GM23248 (cell line): ENCODE measurements around the gene RPF1. TPM values are rescaled to one million over a fixed set of nuclear protein-coding genes. Genes with fewer than 3 reads are reported as not detected.

Source experiments
- DNase-seq: peaks from one replicate; pipeline ENCODE4 v3.0.0-alpha.2; 2015
- H2AFZ ChIP-seq: fragments of 200-600 bp; sonication (generic); 2 replicates; pipeline ENCODE4 v1.6.1; 2016; ENCODE audit warnings: antibody characterized with exemption
- H3F3A ChIP-seq: fragments of 200-600 bp; sonication (generic); 2 replicates; pipeline ENCODE4 v1.6.1; 2016; ENCODE audit warnings: mild to moderate bottlenecking, antibody characterized with exemption, mixed run types; ENCODE audit not compliant: insufficient read depth
- H3K27ac ChIP-seq: fragments of 200-600 bp; sonication (generic); 2 replicates; pipeline ENCODE4 v1.5.1; 2016; ENCODE audit warnings: mild to moderate bottlenecking
- H3K27me3 ChIP-seq: fragments of 200-600 bp; sonication (generic); replicated peaks from 2 replicates; pipeline ENCODE4 v1.6.1; 2016; ENCODE audit warnings: mild to moderate bottlenecking; ENCODE audit not compliant: insufficient read depth
- H3K36me3 ChIP-seq: fragments of 200-600 bp; sonication (generic); 2 replicates; pipeline ENCODE4 v1.6.1; 2016; ENCODE audit warnings: low read depth, mild to moderate bottlenecking
- H3K4me1 ChIP-seq: fragments of 200-600 bp; sonication (generic); 2 replicates; pipeline ENCODE4 v1.6.1; 2016; ENCODE audit warnings: mild to moderate bottlenecking; ENCODE audit not compliant: insufficient read depth
- H3K4me2 ChIP-seq: fragments of 200-600 bp; sonication (generic); one replicate; pipeline ENCODE4 v1.6.1; 2016; ENCODE audit warnings: mild to moderate bottlenecking; ENCODE audit not compliant: unreplicated experiment
- H3K4me3 ChIP-seq: fragments of 200-600 bp; sonication (generic); 2 replicates; pipeline ENCODE4 v1.5.1; 2016; ENCODE audit warnings: mild to moderate bottlenecking
- H3K79me2 ChIP-seq: fragments of 200-600 bp; sonication (generic); 2 replicates; pipeline ENCODE4 v1.6.1; 2016; ENCODE audit warnings: mild to moderate bottlenecking; ENCODE audit not compliant: insufficient read depth
- H3K9ac ChIP-seq: fragments of 200-600 bp; sonication (generic); 2 replicates; pipeline ENCODE4 v1.6.1; 2016; ENCODE audit warnings: mild to moderate bottlenecking
- H3K9me2 ChIP-seq: fragments of 200-600 bp; sonication (generic); 2 replicates; pipeline ENCODE4 v1.6.1; 2016; ENCODE audit warnings: mixed run types, mild to moderate bottlenecking, moderate library complexity; ENCODE audit not compliant: insufficient read depth
- H3K9me3 ChIP-seq: fragments of 200-600 bp; sonication (generic); one replicate; pipeline ENCODE4 v1.6.1; 2017; ENCODE audit warnings: low read depth
- H4K20me1 ChIP-seq: fragments of 200-600 bp; sonication (generic); 2 replicates; pipeline ENCODE4 v1.6.0; 2016; ENCODE audit not compliant: insufficient read depth
- EZH2 ChIP-seq: fragments of 200-600 bp; sonication (generic); IDR thresholded peaks from 2 replicates; pipeline ENCODE4 v1.6.1; 2018; ENCODE audit warnings: antibody characterized with exemption, mild to moderate bottlenecking; ENCODE audit not compliant: insufficient read depth, poor library complexity, severe bottlenecking
- EZH2phosphoT487 ChIP-seq: fragments of 200-600 bp; sonication (generic); IDR thresholded peaks from 2 replicates; pipeline ENCODE4 v1.6.1; 2018; ENCODE audit warnings: antibody characterized with exemption, moderate library complexity, mild to moderate bottlenecking, low read depth; ENCODE audit not compliant: insufficient read depth
- WGBS, 2 experiments: methylation state at CpG; one replicate each; pipeline ENCODE4 v1.1.6; 2015 to 2017; ENCODE audit warnings: low lambda C conversion rate in 2 of 2, low coverage in 1 of 2; ENCODE audit errors: missing lambda C conversion rate in 2 of 2; 5-methylcytosine and 5-hydroxymethylcytosine counted together
- in situ Hi-C: fragments of 300-500 bp; cut with MboI; formaldehyde crosslinking; loops from 2 replicates; pipeline ENCODE4 v1.15.0; 2020
- polyA plus RNA-seq: library from polyadenylated mRNA; unstranded; fragments of >200 nt; fragmentation: Nextera tagmentation; extraction: Ambion mirVana; gene quantifications from 2 replicates; pipeline ENCODE4 v1.2.1, GENCODE V29; 2016
- total RNA-seq: library from RNA; depleted of rRNA; stranded (reverse); fragments of >200 nt; shearing (Covaris generic); gene quantifications from 2 replicates; pipeline ENCODE4 v1.2.3, GENCODE V29; 2014

The RPF1 gene
- total and polyA plus RNA-seq, 2 experiments from 2014 or later, result 29.6 to 33.0 TPM

GRCh38 chr1:84476225-84476624 lies 2.8 kb upstream of the RPF1 start:
- TF ChIP-seq EZH2phosphoT487 (no peak), EZH2 (no peak)
- Histone ChIP-seq H2AFZ (no peak overlapping the region), H3F3A (no peaks in the 10 kb centered on the region), H3K9ac (no peak overlapping the region), H3K4me1 (peaks cover 12% of the 10 kb centered on the region), H3K27me3 (no peaks in the 10 kb centered on the region), H3K4me3 (no peak overlapping the region), H3K9me3 (no peaks in the 10 kb centered on the region), H3K4me2 (no peak overlapping the region), H4K20me1 (no peaks in the 10 kb centered on the region), H3K79me2 (peaks cover 18% of the 10 kb centered on the region), H3K36me3 (no peaks in the 10 kb centered on the region), H3K27ac (no peak overlapping the region), H3K9me2 (no peaks in the 10 kb centered on the region)
- in situ Hi-C loops, result loop anchor here (25.0 kb wide), 1 partner anchor 461 kb away; no protein-coding TSS in a partner anchor
- DNase-seq, result no peak
- WGBS, 2 experiments, result 39 to 50% methylated on average over 1 of the region's 1 CpG

- no peaks in the 10 kb centered on the region for H3K9me3 ChIP-seq
- in situ Hi-C loops, result loop anchor here (25.0 kb wide), 1 partner anchor 457 kb away; no protein-coding TSS in a partner anchor
- H3K9me2 ChIP-seq, result no peaks in the 10 kb centered on the region
- H3K27me3 ChIP-seq, result no peaks in the 10 kb centered on the region
- H3K4me1 ChIP-seq, result peaks cover 25% of the 10 kb centered on the region
- peak overlapping the region; percentile 87 for H3K9ac ChIP-seq
- no peaks in the 10 kb centered on the region for H3F3A ChIP-seq
- H4K20me1 ChIP-seq, result no peaks in the 10 kb centered on the region
- 0 to 1% methylated on average over 9 of the region's 9 CpGs for WGBS, 2 experiments
- TF ChIP-seq EZH2phosphoT487 (no peak), EZH2 (no peak)
- H3K4me2 ChIP-seq, result peak overlapping the region; percentile 95
- peak overlapping the region; percentile 87 for H3K27ac ChIP-seq
- peak; percentile 46 for DNase-seq
- H3K4me3 ChIP-seq, result peak overlapping the region; percentile 94
- H2AFZ ChIP-seq, result peak overlapping the region; percentile 97
- H3K79me2 ChIP-seq, result peaks cover 56% of the 10 kb centered on the region
- H3K36me3 ChIP-seq, result peaks cover 8% of the 10 kb centered on the region
These were observed 932 bp downstream of the RPF1 start for GRCh38 chr1:84479998-84480397.

- peak overlapping the region; percentile 94 for H3K4me3 ChIP-seq
- H2AFZ ChIP-seq, result no peak overlapping the region
- no peaks in the 10 kb centered on the region for H3K9me2 ChIP-seq
- H3K9me3 ChIP-seq, result no peaks in the 10 kb centered on the region
- H3F3A ChIP-seq, result no peaks in the 10 kb centered on the region
- no peaks in the 10 kb centered on the region for H3K27me3 ChIP-seq
- TF ChIP-seq EZH2phosphoT487, result no peak
- no peak for TF ChIP-seq EZH2
- DNase-seq, result no peak
- H3K4me2 ChIP-seq, result peak overlapping the region; percentile 95
- H3K27ac ChIP-seq, result no peak overlapping the region
- H3K36me3 ChIP-seq, result peaks cover 14% of the 10 kb centered on the region
- in situ Hi-C loops, result loop anchor here (25.0 kb wide), 1 partner anchor 457 kb away; no protein-coding TSS in a partner anchor
- no peaks in the 10 kb centered on the region for H4K20me1 ChIP-seq
- peaks cover 62% of the 10 kb centered on the region for H3K79me2 ChIP-seq
- peak overlapping the region; percentile 87 for H3K9ac ChIP-seq
- WGBS, 2 experiments, result 74 to 77% methylated on average over 4 of the region's 4 CpGs
- peaks cover 25% of the 10 kb centered on the region for H3K4me1 ChIP-seq
These were observed 1.6 kb downstream of the RPF1 start for GRCh38 chr1:84480650-84481049.

DNA sequence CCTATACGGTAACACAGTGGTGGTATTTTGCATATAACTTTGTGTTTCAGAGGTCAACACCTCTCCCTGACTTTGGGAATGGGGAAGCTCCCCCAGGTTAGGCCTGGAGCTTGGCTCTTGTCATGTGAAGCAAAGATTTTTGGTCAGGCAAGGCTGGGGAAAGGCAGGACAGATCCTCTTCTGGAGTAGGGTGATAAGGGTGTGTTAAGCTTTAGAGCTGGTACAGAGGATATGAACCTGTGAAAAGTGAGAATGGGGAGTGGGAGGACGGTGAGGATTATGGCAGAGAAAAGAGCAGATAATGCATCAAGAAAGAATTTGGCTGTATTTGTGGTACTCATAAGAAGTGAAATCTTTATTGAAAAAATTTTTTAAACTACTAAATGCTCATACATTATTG lies 2.3 kb downstream of the RPF1 start:
- Histone ChIP-seq H3K27ac (no peak overlapping the region), H3K79me2 (peaks cover 69% of the 10 kb centered on the region), H3K9me3 (no peaks in the 10 kb centered on the region), H3F3A (no peaks in the 10 kb centered on the region), H3K9ac (no peak overlapping the region), H3K9me2 (no peaks in the 10 kb centered on the region), H3K4me3 (no peak overlapping the region), H3K4me2 (peak overlapping the region; percentile 95), H3K4me1 (peaks cover 25% of the 10 kb centered on the region), H4K20me1 (no peaks in the 10 kb centered on the region), H3K27me3 (no peaks in the 10 kb centered on the region), H2AFZ (no peak overlapping the region), H3K36me3 (peaks cover 18% of the 10 kb centered on the region)
- 98 to 100% methylated on average over 2 of the region's 2 CpGs for WGBS, 2 experiments
- DNase-seq, result no peak
- no peak for TF ChIP-seq EZH2phosphoT487
- no peak for TF ChIP-seq EZH2
- in situ Hi-C loops, result loop anchor here (25.0 kb wide), 1 partner anchor 456 kb away; no protein-coding TSS in a partner anchor

- no peak overlapping the region for H3K9ac ChIP-seq
These were observed 9.0 kb downstream of the RPF1 start for GRCh38 chr1:84488107-84488506.

More at GRCh38 chr1:84488107-84488506, 9.0 kb downstream of the RPF1 start:
- 73 to 74% methylated on average over 3 of the region's 3 CpGs for WGBS, 2 experiments
- Histone ChIP-seq H3F3A (peaks cover 11% of the 10 kb centered on the region), H3K27me3 (no peaks in the 10 kb centered on the region), H3K9me3 (no peaks in the 10 kb centered on the region), H2AFZ (no peak overlapping the region), H3K4me2 (no peak overlapping the region), H3K27ac (no peak overlapping the region), H4K20me1 (no peaks in the 10 kb centered on the region), H3K36me3 (peaks cover 56% of the 10 kb centered on the region), H3K4me1 (peaks cover 10% of the 10 kb centered on the region), H3K4me3 (no peak overlapping the region), H3K9me2 (no peaks in the 10 kb centered on the region), H3K79me2 (peaks cover 69% of the 10 kb centered on the region)
- in situ Hi-C loops, result loop anchor here (25.0 kb wide), 1 partner anchor 449 kb away; no protein-coding TSS in a partner anchor
- DNase-seq, result no peak
- TF ChIP-seq EZH2 (no peak), EZH2phosphoT487 (no peak)
